Subcutaneous abdominal adipose tissue (tissue), 5 donors: ENCODE data around the gene OLFM1.
A peak's percentile ranks its signal among the peaks of the same experiment; 100 is the strongest.

Experiments used
- H3K27ac ChIP-seq: one replicate; pipeline ENCODE4 v1.7.0; 2013; ENCODE audit warnings: low read depth, mild to moderate bottlenecking, inconsistent platforms, low read length, moderate library complexity
- H3K27me3 ChIP-seq, 5 donors: one replicate each; pipeline ENCODE4 v1.7.0; 2013; ENCODE audit warnings: low read length in 5 of 5, inconsistent platforms in 1 of 5; ENCODE audit not compliant: control insufficient read depth in 5 of 5, insufficient read depth in 4 of 5
- H3K36me3 ChIP-seq, 5 donors: one replicate each; pipeline ENCODE4 v1.7.0; 2013; ENCODE audit warnings: low read length in 5 of 5; ENCODE audit not compliant: control insufficient read depth in 5 of 5, insufficient read depth in 5 of 5
- H3K4me1 ChIP-seq, 5 donors: one replicate each; pipeline ENCODE4 v1.7.0; 2013; ENCODE audit warnings: low read length in 5 of 5, mild to moderate bottlenecking in 3 of 5, moderate library complexity in 1 of 5; ENCODE audit not compliant: control insufficient read depth in 5 of 5, insufficient read depth in 5 of 5
- H3K4me3 ChIP-seq, 5 donors: one replicate each; pipeline ENCODE4 v1.7.0; 2013; ENCODE audit warnings: low read length in 5 of 5, low read depth in 1 of 5
- H3K9ac ChIP-seq, 5 donors: one replicate each; pipeline ENCODE4 v1.7.0; 2013; ENCODE audit warnings: low read length in 5 of 5, mild to moderate bottlenecking in 4 of 5, moderate library complexity in 3 of 5
- H3K9me3 ChIP-seq, 5 donors: one replicate each; pipeline ENCODE4 v1.7.0; 2013; ENCODE audit warnings: low read length in 5 of 5; ENCODE audit not compliant: control insufficient read depth in 5 of 5
- donor health status: healthy.
- donor health status: healthy.
- donor health status: healthy.
- donor health status: healthy.
- donor health status: healthy.

The OLFM1 gene

DNA sequence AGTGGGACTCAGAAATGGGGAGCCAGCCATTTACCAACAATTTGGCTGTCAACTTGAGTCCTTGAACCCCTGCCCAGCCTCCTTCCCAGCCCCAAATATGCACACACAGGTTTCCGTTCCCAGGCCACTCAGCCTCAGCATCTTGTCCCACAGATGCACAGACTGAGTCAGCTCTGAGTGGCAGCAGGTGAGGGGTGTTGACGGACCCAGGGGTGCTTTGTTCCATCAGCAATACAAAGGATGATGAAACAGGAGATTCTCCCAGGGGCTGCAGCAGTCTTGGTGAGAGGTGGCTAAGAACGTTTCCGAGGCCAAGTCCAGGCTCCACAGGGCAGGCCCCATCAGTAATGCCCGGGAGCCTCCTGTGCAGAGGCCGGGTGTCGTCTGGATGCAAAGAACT is 4.9 kb upstream of the OLFM1 start:
- Histone ChIP-seq H3K4me3 (no peak overlapping the region), H3K4me1 (peaks cover 1 to 29% (median 24%) of the 10 kb centered on the region in 5 donors), H3K36me3 (no peaks in the 10 kb centered on the region), H3K9ac (no peak overlapping the region), H3K27me3 (peaks cover 0 to 15% (median 8%) of the 10 kb centered on the region in 5 donors), H3K27ac (no peak overlapping the region), H3K9me3 (no peaks in the 10 kb centered on the region)

DNA sequence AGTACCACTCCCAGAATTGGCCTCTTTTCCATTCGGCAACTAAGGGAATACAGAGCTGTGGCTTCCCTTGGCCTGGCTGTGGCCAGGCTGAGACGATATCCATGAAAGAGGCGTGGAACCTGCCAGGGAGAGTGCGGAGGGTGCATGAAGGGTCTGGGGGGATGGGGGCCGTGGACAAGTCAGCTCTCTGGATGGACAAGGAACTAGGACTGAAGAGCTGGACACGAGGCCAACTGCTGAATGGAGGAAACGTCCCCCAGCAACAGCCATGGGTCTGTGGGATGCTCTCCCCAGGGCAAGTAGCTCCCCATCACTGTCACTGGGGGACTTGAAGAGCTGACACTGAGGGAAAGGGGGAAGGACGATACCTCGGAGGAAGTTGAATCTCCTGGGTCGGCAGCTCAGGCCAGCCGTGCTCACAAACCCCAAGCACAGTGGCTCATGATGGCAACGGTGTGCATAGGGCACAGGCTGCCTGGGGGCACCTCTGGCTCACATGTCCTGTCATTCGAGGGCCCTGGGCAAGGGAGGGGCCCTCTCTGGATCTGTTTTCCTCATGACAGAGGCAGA is 4.1 kb upstream of the OLFM1 start:
- Histone ChIP-seq H3K9me3 (no peaks in the 10 kb centered on the region), H3K27ac (no peak overlapping the region), H3K4me3 (no peak overlapping the region), H3K9ac (no peak overlapping the region), H3K4me1 (peaks cover 1 to 34% (median 29%) of the 10 kb centered on the region in 5 donors), H3K36me3 (no peaks in the 10 kb centered on the region), H3K27me3 (peaks cover under 1 to 19% (median 10%) of the 10 kb centered on the region in 5 donors)

DNA sequence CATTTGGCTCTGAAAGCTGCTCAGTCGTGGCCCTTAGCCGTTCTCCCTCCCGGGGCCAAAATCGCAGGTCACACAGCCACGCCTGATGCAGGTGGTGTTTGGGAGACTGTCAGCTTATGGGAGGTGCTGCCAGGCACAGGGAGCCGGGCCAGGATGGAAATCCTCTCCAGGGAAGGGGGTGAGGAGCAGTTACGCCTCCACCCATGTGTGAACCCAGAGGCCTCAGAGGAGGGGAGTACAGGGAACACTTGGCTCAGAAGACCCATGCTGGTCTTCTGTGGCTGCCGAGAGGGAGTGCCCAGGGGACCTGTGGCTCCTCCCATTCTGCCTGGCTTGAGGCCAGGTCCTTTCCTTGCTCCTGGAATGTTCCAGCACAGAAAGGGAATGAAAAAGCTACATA is 3.6 kb upstream of the OLFM1 start:
- H3K9ac ChIP-seq: no peak overlapping the region
- H3K9me3 ChIP-seq: no peaks in the 10 kb centered on the region
- no peak overlapping the region for H3K27ac ChIP-seq
- H3K27me3 ChIP-seq: peaks cover 4 to 24% (median 15%) of the 10 kb centered on the region in 5 donors
- no peak overlapping the region for H3K4me3 ChIP-seq
- H3K36me3 ChIP-seq: no peaks in the 10 kb centered on the region
- H3K4me1 ChIP-seq: peaks cover 1 to 39% (median 32%) of the 10 kb centered on the region in 5 donors

DNA sequence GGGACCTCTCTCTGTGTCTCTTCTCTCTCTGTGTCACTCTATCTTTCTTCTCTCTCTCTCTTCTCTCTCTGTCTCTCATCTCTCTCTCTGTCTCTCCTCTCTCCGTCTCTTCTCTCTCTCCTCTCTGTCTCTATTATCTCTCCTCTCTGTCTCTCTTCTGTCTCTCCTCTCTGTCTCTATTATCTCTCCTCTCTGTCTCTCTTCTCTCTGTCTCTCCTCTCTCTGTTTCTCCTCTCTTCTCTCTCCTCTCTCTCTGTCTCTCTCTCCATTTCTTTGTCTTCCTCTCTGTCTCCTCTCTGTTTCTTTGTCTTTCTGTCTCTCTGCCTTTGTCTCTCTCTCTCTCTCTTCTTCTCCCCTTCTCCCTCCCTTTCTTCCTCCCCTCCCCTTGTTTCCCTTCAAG is 3.2 kb upstream of the OLFM1 start:
- Histone ChIP-seq H3K9ac (peak overlapping the region in 1 of 5 donors; percentile 19), H3K27me3 (peaks cover 8 to 28% (median 19%) of the 10 kb centered on the region in 5 donors), H3K27ac (no peak overlapping the region), H3K36me3 (no peaks in the 10 kb centered on the region), H3K4me1 (peaks cover 1 to 41% (median 32%) of the 10 kb centered on the region in 5 donors), H3K9me3 (no peaks in the 10 kb centered on the region), H3K4me3 (no peak overlapping the region)

DNA sequence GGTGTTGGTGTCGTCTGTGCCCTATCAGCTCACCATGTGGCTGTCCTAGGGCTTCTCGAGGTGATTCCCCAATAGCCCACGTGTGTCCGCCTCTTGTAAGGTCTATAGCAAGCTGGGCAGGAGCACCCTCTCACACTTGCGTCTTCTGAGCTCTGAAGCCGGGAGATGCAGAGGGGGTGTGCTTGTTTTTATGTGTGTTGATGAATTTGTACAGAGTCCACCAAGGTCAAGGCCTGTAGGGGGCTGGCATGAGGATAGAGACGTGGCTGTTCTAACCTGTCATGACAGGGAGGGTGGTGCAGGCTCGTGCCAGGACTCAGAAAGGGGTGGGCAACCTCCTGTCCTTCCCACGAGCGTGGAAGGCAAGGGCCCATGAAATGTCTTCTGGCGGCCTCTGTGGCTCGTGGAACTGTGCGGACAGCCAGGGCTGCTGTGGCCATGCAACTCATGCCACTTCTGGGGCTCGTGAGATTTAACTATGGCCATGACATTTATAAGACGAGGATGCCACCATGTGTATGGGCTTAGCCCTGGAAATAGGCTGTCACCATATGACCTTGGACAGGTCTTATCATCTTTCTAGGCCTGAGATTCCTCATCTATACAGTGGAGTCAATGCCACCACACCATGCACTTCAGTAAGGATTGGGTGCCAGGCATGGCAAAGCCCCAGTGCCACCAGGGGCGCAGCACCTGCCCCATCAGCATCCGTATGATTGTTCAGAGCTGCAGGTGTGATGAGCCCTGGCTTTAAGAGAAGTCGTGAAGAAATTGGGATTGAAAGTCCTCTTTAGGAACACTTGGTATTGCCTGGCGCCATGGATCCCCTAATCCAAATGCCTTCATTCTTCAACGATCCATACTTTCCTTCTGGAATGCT is 2.3 kb upstream of the OLFM1 start:
- H3K4me3 ChIP-seq: no peak overlapping the region
- peaks cover 14 to 30% (median 28%) of the 10 kb centered on the region in 5 donors for H3K27me3 ChIP-seq

DNA sequence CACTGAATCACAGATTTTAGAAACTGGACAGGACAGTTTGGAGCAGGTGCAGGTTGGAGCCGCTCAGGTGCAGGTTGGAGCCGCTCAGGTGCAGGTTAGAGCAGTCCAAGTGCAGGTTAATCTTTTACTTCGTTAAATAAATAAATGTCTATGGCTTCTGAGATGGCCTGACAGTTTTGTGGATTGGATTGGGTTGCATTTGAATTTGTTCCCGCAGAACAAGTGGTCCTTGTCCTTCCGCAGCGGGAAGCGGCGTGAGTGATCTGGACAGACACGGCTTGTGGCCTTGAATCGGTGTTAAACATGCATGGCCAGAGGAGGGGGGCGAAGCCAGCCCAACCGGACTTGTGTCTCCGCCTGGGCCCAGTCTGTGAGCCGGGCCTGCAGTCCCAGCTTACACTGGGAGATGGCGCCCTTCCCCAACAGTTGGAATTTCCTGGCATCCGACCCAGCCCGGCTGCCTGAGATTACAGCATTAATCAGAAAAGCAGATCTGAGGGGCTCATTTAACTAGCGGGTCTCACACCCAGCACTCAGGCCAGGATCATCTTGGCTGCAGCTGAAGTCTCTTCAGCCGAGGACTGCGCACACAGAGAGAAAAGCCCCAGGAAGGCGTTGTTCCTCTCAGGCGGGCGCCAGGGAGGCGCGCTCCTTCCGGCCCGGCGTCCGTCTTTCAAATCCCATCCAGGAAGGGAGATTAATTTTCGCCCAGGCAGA is 1.5 kb upstream of the OLFM1 start:
- H3K4me3 ChIP-seq: peak overlapping the region in 4 of 5 donors; percentile 36 to 55 (median 50)

More for the DNA sequence above, 2.3 kb upstream of the OLFM1 start:
- peaks cover 1 to 41% (median 32%) of the 10 kb centered on the region in 5 donors for H3K4me1 ChIP-seq
- no peaks in the 10 kb centered on the region for H3K36me3 ChIP-seq
- no peaks in the 10 kb centered on the region for H3K9me3 ChIP-seq
- H3K9ac ChIP-seq: peak overlapping the region in 2 of 5 donors; percentile 19 to 28
- H3K27ac ChIP-seq: no peak overlapping the region

DNA sequence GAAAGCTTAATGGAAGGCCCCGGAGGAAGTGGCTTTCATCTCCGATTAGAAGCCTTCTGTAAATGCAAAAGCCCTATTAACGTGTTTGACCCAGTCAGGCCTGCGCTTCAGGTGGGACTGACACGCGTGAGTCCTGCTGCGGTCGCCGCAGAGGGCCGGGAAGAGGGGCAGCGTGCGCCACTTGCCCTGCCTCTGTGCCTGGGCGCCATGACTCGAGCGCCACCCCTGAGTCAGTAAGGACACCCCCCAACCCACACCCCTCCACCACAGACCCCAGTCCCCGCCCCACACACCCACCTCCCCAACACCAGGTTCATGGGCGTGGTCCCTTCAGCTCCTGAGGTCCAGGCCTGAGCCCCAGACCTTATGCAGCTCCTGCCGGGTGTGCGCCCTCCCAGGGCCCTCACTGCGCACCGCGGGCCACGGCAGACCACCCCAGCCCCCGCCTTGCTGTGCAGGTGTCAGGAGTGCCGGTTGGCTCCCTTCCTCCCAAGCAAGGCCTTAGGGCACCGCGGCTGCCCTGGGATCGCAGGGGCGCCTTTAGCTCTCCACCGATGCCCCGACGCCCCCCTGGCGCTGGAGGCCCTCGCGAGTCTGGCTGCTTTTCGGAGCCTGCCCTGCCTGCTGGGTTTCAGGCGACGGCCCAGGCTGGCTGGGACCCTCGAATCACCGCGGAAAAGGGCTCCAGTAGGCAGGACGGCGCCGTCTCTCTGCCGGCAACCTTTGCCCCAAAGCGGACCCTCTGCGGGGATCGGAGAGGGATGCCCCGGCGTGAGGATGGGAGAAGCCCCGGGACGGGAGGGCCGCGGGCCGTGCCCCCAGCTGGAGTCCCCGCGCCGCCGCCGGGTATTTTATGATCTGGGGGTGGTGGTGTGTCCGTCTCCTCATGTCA is 625 bp upstream of the OLFM1 start:
- Histone ChIP-seq H3K4me3 (peak overlapping the region in 4 of 5 donors; percentile 36 to 55 (median 50)), H3K27ac (no peak overlapping the region), H3K4me1 (peaks cover 1 to 41% (median 32%) of the 10 kb centered on the region in 5 donors), H3K36me3 (peaks cover 0 to 6% (median 0%) of the 10 kb centered on the region in 5 donors), H3K27me3 (peaks cover 15 to 39% (median 31%) of the 10 kb centered on the region in 5 donors), H3K9ac (peak overlapping the region in 2 of 5 donors; percentile 35 to 39), H3K9me3 (no peaks in the 10 kb centered on the region)

More for the DNA sequence above, 1.5 kb upstream of the OLFM1 start:
- H3K9ac ChIP-seq: peak overlapping the region in 2 of 5 donors; percentile 35 to 39
- H3K4me1 ChIP-seq: peaks cover 1 to 41% (median 32%) of the 10 kb centered on the region in 5 donors
- peaks cover 15 to 33% (median 31%) of the 10 kb centered on the region in 5 donors for H3K27me3 ChIP-seq
- H3K36me3 ChIP-seq: no peaks in the 10 kb centered on the region
- H3K27ac ChIP-seq: no peak overlapping the region
- H3K9me3 ChIP-seq: no peaks in the 10 kb centered on the region

DNA sequence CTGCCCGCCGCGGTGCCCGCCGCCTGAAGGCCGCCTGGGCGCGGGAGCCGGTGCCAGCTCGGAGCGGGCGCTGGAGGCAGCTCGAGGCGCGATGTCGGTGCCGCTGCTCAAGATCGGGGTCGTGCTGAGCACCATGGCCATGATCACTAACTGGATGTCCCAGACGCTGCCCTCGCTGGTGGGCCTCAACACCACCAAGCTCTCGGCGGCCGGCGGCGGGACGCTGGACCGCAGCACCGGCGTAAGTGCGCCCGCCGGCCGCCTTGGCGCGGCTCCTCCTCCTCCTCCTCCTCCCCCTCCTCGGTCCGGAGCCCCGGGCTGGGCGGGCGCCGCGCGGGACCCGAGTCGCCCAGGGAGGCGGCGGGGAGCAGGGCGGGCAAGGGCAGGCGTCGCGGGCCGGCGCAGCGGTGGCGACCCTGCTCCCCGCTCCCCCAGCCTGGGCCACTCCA is 455 bp downstream of the OLFM1 start:
- no peak overlapping the region for H3K27ac ChIP-seq
- H3K9ac ChIP-seq: no peak overlapping the region
- H3K36me3 ChIP-seq: peaks cover 0 to 6% (median 0%) of the 10 kb centered on the region in 5 donors
- no peaks in the 10 kb centered on the region for H3K9me3 ChIP-seq
- peaks cover 1 to 41% (median 32%) of the 10 kb centered on the region in 5 donors for H3K4me1 ChIP-seq
- peak overlapping the region in 4 of 5 donors; percentile 39 to 64 (median 50) for H3K4me3 ChIP-seq
- peaks cover 14 to 42% (median 28%) of the 10 kb centered on the region in 5 donors for H3K27me3 ChIP-seq
